ENCODE results near the gene DOCK3.
A peak's percentile ranks its signal among the peaks of the same experiment; 100 is the strongest.

Gene DOCK3, protein sequence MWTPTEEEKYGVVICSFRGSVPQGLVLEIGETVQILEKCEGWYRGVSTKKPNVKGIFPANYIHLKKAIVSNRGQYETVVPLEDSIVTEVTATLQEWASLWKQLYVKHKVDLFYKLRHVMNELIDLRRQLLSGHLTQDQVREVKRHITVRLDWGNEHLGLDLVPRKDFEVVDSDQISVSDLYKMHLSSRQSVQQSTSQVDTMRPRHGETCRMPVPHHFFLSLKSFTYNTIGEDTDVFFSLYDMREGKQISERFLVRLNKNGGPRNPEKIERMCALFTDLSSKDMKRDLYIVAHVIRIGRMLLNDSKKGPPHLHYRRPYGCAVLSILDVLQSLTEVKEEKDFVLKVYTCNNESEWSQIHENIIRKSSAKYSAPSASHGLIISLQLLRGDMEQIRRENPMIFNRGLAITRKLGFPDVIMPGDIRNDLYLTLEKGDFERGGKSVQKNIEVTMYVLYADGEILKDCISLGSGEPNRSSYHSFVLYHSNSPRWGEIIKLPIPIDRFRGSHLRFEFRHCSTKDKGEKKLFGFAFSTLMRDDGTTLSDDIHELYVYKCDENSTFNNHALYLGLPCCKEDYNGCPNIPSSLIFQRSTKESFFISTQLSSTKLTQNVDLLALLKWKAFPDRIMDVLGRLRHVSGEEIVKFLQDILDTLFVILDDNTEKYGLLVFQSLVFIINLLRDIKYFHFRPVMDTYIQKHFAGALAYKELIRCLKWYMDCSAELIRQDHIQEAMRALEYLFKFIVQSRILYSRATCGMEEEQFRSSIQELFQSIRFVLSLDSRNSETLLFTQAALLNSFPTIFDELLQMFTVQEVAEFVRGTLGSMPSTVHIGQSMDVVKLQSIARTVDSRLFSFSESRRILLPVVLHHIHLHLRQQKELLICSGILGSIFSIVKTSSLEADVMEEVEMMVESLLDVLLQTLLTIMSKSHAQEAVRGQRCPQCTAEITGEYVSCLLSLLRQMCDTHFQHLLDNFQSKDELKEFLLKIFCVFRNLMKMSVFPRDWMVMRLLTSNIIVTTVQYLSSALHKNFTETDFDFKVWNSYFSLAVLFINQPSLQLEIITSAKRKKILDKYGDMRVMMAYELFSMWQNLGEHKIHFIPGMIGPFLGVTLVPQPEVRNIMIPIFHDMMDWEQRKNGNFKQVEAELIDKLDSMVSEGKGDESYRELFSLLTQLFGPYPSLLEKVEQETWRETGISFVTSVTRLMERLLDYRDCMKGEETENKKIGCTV (N-terminal part only)

DNA sequence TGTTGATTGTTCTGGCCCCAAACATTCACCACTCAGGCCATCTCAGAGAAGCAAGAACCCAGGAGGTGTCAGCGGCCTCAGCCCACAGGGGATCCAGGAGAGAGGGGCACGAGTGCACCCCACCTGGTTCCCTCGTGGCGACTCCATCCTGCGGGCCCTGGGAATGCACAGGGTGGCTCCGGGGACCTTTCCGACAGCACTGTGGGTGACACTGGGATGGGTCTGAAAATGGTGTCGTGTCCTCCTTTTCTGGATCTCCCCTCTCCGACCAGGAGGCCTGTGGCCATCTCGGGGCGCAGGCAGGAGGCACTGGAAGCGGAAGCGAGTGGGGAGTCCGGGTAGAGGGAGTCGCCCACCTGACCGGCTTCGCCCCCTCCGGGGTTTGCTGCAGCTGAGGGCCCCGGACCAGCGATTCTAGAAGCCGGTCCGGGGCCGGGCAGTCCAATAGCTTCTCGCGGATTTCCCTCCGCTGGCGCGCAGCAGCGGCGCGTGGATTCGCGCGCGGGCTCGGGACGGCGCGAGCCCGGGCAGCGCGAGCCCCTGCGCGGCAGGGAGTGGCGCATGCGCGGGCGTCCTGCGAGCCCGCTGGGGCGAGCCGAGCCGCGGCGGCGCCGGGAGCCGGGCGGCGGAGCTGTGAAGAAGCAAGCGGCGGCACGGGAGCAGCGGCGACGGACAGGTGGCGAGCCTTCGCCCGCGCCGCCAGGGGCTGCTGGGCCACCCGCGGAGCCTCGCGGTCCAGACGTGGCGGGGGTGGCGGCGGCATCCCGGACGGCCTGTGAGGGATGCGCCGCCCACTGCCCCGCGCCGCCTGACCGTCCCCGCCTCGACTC is at the start of gene DOCK3:
Gene DOCK3 (plus strand): TSS at position 579 of the 830 bp plus-strand sequence. CDS start 337 bp downstream, outside the sequence.
- peak; percentile 57 for DNase-seq

DNA sequence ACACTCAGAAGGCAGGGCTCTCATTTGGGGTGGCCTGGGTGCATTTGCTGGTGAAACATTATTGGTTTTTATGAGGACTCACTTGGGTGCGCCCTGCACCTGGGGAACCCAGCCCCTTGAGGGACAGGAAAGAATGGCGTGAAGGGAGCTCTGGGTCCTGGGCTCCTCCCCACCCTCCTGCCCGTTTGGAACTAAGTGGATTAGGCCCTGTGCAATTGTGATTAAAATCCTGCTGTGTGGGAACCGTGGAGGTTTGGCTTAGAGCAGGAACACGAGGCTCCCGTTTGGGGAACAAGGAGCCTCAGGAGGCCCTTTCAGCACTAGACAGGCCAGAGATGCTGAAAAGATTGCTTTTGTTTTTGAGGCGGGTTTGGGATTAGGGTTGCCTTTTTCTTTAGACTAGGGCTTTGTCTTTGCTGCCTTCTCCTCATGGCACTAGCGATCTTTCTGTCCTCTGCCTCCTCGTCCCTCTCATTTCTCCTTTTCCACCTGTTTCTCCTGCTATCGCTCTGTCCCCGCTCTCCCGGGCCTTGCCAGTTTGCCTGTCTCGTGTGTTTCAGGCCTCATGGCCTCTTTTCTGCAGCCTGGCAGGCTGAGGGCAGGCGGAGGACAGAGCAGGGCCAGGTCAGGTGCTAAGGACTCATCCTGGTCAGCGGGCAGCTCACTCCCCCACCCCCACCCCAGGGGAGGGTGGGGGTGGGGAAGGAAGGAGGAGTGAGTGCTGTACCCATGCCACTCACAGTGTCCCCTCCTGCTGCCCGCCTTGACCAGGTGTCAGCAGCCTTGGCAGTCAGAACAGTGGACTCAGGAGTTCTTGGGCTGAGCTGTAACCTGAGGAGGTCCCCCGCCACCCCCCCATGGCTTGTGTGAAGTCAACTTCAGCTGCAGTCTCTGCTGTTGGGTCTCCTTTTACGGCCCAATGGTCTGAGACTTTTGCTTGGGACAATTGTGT is 49.2 kb upstream of the DOCK3 start:
- DNase-seq, result no peak

DNA sequence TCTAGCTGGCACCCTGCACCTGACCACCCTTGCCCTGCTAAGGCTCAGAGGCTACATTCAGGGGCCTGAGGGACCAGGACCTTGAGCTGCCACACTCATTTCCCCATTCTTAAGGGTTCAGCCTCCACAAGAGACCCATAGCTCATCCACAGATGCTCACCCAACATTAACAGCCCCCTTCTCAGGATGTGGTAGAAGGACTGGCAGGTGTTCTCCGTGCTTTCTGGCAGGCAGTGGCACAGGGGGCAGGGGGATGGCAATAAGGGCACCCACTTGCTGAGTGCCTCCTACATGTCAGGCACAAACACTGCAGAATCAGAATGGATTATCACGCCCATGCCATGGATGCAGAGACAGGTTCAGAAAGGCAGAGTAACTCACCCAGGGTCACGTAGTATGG is 48.3 kb upstream of the DOCK3 start:
- DNase-seq, result no peak

DNA sequence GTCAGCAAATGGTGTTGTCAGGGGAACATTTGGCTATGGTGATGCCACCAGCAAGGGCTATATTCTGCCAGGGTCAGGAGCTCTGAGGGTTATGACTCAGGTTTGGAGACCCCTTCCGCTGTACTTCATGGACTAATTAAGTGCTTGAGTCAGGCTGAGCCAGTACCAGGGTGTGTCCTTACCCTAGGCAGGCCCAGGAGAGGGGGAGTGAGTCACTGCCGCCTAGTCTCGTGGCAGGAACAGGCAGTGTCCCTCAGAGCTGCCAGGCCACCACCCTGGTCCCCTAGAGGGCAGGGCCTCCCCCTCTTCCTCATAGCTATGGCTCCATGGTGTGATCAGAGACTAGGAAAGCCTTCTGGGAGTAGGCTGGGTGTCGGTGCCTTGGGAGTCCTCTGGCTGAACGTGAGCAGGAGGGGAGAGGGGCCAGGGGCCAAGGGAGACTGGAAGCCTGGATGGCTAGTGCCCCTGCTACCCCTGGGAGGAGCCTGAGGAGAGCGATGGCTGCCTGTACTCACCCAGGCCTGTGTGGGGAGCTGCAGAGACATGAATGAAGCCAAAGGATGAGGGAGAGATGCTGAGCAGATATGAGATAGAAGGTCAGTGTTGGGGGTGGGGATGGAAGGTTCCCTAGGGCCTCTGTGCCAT is 47.2 kb upstream of the DOCK3 start:
- no peak for DNase-seq

DNA sequence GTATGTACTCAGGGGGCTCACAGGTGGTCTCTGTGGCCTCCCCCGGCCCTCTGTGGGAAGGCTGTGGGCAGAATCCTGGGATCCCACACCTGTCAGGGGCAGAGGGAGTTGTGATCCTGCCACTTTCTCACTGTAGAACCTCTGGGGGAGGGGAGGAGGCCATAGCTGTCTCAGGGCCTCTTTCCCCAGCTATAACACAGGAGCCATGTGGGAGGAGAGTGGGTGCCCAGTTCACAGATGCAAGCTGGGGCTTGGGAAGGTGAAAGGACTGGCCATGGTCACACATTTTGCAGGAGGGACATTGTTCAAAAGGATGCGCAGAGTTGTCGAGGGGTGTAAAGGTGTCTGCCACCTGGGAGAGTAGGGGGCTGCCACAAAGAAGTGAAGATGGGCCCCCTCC is 46.1 kb upstream of the DOCK3 start:
- no peak for DNase-seq

DNA sequence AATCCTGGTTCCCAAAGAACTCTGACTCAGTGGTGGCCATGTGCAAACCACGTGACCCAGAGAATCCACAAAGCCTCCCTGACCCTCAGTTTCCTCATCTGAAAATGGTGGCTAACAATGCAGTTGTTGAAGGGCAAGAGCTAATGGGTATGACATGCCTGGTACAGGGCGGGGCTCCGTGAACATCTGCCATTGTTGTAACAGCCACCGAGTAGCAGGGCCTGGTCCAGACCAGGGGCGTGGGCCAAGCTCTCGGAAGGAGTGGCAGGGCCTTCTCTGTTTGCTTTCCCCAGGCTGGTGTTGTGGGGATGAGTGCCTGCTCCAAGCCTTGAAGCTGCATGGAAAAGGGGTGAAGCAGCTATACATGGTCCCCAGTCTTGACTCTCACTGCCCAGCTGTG is 44.3 kb upstream of the DOCK3 start:
- DNase-seq, result no peak

DNA sequence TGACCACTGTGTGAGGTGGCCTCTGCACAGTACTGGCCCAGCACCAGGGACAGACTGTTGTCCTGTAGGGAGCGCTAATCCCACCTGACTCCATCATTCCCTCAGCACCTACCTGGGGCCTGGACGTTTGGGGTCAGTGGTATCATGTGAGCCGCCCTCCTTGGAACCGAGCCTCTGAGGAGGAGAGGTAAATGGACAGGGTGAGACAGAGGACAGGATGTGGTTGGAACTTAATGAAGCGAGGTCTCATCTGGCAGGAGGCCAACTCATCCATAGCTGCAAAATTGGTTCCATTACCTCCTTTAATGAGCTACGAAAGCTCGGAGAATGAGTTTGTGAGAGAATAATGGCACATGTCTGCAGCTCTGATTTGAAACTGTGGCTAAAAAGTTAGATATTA is 43.9 kb upstream of the DOCK3 start:
- DNase-seq, result no peak

DNA sequence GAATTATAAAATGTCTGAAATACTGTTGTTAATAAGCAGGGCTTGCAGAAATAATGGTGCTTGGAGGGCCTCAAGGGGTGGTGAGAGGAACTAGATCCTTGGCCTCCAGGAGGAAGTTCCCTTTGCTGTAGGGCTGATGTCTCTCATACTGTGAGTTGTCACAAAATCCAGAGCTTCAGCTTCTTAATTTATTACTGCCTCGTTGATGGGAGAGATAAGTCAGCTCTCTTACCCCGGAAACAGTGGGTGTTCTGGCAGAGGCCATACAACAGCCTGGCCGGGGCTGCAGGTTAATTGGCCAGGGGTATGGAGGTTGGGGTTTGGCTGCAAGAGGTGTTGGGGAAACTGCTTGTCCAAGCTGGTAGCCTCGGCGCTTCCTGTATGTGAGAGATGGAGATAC is 42.3 kb upstream of the DOCK3 start:
- no peak for DNase-seq

DNA sequence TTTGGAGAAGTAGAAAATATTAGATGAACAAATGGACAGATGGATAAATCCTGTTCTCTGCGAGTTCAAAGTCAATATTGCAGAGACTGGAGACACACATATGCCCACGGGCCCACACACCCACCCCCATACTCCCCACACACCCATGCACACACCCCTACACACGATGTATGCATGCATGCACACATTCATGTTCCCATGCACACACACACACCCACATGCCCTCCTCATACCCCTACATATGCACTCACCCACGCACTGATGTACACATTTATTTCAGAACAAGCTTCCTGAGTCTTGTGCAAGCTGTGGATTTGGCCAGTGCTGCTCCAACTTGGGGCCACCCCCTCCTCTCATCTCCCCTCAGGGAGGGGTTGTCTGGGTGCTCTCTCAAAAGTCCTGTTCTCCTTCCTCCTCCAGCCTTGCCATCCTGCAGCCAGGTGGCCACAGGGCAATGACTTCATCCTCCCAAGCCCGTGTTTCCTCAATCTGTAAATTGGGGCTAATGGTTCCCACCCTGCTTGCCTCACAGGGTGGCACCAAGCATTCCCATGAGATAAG is 41.4 kb upstream of the DOCK3 start:
- DNase-seq, result no peak

DNA sequence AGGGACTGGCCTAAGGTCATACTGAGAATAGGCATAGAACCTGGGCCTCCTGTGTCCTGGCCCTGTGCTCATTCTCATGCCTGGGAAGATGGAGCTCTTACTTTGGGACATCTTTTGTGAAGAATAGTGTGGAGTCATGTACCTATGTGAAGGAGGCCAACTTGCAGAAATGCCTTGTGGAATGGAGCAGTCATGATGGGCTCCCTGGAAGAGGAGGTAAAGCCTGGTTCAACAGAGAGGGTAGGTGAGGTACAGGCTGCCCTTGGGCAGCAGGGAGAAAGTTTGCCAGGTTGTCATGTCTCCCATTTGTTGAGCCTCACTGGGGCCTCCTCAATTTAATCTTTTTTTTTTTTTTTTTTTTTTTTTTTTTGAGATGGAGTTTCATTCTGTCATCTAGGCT is 39.7 kb upstream of the DOCK3 start:
- no peak for DNase-seq

DNA sequence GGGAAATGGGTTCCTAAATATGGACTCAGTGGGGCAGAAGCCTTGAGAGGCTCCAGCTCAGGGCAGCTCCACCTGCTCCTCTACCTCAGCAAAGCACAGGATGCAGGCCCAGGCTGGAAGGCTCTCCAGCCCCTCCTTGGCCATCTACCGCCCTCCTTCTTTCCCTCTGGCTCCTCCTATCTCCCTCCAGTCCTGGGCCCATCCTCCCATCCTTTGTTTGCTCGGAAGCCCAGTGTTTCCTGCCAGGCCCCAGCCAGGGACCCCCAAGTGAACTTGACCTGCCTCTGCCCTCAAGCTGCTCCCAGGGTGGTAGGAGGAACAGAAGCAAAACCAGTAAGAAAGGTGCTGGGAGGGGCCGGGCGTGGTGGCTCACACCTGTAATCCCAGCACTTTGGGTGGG is 37.7 kb upstream of the DOCK3 start:
- DNase-seq, result no peak

DNA sequence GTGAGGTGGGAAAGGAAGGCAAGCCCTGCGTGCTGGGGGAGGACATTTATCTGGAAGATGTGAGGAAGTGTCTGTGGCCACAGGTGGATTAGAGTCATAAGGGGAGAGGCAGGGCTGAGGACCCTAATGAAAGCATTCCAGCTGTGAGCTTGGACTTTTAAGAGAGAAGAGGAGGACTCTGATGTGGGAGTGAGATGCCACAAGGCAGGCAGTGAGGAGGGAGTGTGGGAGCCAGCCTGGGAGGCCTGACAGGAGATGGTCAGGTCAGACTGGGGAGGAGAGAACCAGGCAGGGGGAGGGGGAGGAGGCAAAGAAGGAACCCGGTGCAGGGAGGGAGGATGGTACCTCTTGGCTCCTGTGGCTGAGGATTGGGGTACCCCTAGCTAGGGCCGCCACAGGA is 36.8 kb upstream of the DOCK3 start:
- DNase-seq, result no peak

DNA sequence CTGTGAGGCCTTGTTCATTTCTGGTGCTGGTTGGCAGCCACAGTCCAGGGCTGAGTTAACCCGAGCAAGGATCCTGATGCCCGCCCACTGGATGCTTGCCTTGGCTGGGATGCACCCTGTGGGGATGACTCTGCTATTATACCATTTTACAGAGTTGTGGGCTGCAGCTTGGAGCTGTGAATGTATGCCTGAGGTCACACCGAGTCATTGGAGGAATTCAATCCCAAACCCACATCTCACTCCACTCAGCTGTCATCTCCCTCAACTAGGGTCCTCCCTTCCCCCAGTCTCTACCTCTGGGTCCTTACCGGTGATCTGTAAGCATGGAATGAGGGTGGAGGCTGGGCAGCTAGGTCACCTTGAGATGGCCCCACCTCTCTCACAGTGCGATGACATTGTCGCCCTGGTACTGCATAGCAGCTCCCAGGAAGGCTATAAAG is 35.7 kb upstream of the DOCK3 start:
- DNase-seq, result no peak

DNA sequence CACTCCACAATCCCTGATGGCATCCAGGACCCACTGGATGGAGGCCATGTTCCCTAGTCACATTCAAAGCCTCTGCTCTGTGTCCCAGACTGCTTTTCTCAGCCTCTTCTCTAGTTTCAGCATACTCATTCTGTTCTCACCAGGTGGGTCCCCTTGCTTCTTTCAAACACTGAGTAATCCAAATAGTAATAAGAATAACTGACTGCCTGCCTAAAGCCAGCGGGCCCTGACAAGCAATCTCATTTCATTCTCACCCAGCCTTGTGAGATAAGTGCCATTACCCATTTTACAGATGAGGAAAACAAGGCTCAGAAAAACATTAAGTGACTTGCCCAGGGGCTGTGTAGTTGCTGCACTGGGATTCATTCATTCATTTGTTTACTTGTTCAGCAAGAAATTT is 32.3 kb upstream of the DOCK3 start:
- no peak for DNase-seq

DNA sequence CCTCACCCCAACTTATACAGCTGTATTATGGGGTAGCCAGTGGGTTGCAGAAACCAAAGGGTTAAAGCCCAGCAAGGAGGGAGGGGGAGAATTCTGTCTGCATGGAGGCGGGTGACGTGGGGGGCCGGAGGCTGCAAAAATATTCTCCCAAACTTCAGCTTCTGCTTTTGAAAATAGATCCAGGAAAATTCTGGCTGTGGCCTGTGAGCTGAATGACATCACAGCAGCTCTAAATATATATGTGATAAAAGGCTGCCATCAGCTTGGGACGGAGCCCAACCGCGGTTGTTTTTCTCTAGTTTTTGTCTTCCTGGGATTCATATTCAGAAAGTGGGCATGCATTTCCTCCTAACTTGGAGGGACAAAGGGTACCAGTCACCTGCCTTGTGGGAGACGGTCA is 30.2 kb upstream of the DOCK3 start:
- DNase-seq, result no peak

DNA sequence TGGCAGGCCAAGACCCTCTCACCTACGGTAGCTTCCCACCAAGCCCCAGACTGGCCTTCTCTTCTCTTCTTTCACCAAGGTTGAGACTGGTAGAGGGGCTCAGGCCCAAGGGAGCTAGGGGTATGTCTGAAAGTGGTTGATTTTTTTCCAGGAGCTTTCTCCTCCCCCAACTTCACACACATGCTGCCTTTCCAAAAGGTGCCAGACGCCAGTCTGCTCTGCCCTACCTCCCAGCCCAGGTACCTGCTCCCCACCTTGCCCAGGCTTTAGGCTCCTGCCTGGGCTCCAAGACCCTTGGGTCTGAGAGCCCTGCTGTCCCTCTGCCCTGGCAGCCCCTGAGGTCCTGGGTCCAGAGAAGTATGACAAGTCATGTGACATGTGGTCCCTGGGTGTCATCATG is 29.3 kb upstream of the DOCK3 start:
- DNase-seq, result no peak

DNA sequence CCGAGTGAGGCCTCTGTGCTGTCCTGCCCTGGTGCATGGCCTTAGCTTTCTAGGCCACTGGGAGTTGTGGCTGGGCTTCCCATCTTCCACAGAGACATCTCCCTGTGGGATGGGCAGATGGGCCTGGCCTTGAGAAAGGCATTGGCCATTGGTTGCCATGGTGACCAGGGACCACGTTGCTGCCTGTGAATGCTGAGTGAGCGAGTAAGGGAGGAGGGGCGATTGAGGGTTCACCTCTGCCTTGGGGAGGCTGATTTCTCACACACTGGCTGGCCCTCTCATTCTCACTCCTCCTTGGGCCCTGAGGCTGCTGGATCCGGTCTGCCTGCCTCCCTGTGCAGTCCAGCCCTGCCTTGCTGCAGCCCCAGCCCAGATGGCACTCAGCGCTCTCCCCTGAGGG is 26.4 kb upstream of the DOCK3 start:
- DNase-seq, result no peak

DNA sequence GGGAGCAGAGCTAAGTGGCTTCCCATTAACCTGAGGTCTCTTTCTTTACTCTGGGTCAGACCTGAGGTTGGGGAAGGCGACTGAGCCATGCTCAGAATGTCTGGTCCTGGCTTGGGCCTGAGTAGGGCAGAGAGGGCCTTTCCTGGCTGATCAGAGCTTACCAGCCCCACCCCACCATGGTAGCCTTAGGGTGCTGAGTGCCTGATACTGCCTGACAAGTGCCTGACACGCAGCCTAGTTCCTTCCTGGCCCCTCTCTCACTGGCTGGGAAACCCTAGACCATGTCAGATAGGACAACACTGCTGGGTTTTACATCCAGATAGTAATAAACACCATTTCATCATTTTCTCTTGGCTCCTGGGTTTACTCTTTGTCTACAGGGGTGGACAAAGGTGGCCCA is 25.8 kb upstream of the DOCK3 start:
- DNase-seq, result no peak

DNA sequence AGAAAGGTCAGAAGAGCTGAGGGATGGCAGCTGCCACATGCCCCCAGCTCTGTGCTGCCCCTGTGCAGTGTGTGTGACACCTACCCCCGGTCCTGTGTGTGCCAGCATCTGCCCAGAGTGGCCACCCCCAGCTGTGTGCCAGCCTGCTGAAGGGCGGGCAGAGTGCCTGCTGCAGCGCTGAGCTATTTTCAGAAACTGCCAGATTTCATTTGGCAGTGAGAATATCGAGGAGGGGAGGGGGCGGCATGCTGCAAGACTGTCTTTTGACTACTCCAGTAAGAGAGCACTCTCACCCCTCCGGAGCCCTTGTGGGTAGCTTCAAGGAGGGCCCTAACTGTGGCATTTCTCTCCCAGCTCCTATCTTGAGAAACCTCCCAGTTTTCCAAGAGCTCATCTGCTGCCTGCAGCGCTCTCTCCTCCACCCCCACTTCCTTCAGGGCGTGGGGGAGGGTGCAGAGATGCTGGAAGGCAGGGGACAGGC is 25.2 kb upstream of the DOCK3 start:
- DNase-seq, result no peak

DNA sequence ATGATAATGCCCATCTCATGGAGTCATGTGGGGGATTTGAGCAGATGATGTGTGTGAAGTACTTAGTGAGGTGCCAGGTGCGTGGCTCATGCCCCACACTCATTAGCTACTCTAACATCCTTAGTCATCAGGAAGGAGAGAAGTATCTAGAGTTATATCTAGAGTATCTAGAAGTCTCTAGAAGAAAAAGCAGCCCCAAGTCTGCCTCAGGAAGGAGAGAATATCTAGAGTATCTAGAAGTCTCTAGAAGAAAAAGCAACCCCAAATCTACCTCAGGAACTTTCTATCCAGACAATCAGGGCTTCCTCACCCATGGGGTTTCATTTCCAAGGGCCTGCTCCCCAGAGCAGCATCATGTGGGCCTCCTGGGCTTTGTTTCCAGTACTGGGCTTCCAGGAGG is 24.7 kb upstream of the DOCK3 start:
- DNase-seq, result no peak

Measured in activated CD4-positive, alpha-beta T cell treated with anti-CD3 and anti-CD28 coated beads, Interleukin-2, amount 50 U/mL, for 1 hour (primary cell).